GM18507 (cell line): ENCODE data around the gene AVPI1.

ENCODE experiments used
- DNase-seq: peaks from one replicate; pipeline ENCODE4 v3.0.0; 2011; ENCODE audit warnings: low read depth; ENCODE audit not compliant: insufficient read length; ENCODE audit errors: extremely low spot score
- FAIRE-seq: peaks from 2 replicates; lab custom pipeline; 2011; peaks lifted over from hg19 to GRCh38; lab: Jason Lieb, UNC

The AVPI1 gene

GRCh38 chr10:97686962-97687784, at the start of gene AVPI1:
Gene AVPI1, minus strand, starts transcription at chr10:97687241. Its CDS starts 7,336 bp downstream, at chr10:97679905.
- peak; percentile 96 for FAIRE-seq
- peak; percentile 89 for DNase-seq

GRCh38 chr10:97736403-97736901, 49.4 kb upstream of the AVPI1 start:
- DNase-seq = no peak
- FAIRE-seq = no peak

- DNase-seq (no peak), FAIRE-seq (no peak)
Observed at GRCh38 chr10:97734021-97734420, 47.0 kb upstream of the AVPI1 start.

GRCh38 chr10:97733256-97733655, 46.2 kb upstream of the AVPI1 start:
- DNase-seq = no peak
- no peak for FAIRE-seq

- FAIRE-seq = no peak
- no peak for DNase-seq
Observed at GRCh38 chr10:97732052-97732359, 45.0 kb upstream of the AVPI1 start.

GRCh38 chr10:97731346-97732051, 44.5 kb upstream of the AVPI1 start:
- no peak for DNase-seq
- FAIRE-seq = peak; percentile 83

- no peak for FAIRE-seq
Observed at GRCh38 chr10:97729014-97729413, 42.0 kb upstream of the AVPI1 start.

GRCh38 chr10:97726636-97727178, 39.7 kb upstream of the AVPI1 start:
- no peak for DNase-seq

More at GRCh38 chr10:97729014-97729413, 42.0 kb upstream of the AVPI1 start:
- no peak for DNase-seq

GRCh38 chr10:97724341-97724941, 37.4 kb upstream of the AVPI1 start:
- no peak for DNase-seq

More at GRCh38 chr10:97726636-97727178, 39.7 kb upstream of the AVPI1 start:
- FAIRE-seq = no peak

GRCh38 chr10:97723001-97723400, 36.0 kb upstream of the AVPI1 start:
- DNase-seq (no peak), FAIRE-seq (no peak)

More at GRCh38 chr10:97724341-97724941, 37.4 kb upstream of the AVPI1 start:
- no peak for FAIRE-seq

- DNase-seq (no peak), FAIRE-seq (no peak)
Observed at GRCh38 chr10:97721871-97722780, 35.1 kb upstream of the AVPI1 start.

GRCh38 chr10:97719602-97720001, 32.6 kb upstream of the AVPI1 start:
- FAIRE-seq (no peak), DNase-seq (no peak)

- FAIRE-seq (no peak), DNase-seq (no peak)
Observed at GRCh38 chr10:97718659-97719142, 31.7 kb upstream of the AVPI1 start.

GRCh38 chr10:97718178-97718577, 31.1 kb upstream of the AVPI1 start:
- DNase-seq (no peak), FAIRE-seq (no peak)

- no peak for DNase-seq
- FAIRE-seq = no peak
Observed at GRCh38 chr10:97717627-97718026, 30.6 kb upstream of the AVPI1 start.

GRCh38 chr10:97715259-97715874, 28.3 kb upstream of the AVPI1 start:
- FAIRE-seq (no peak), DNase-seq (no peak)

- DNase-seq = no peak
- FAIRE-seq = peak; percentile 24
Observed at GRCh38 chr10:97714401-97715258, 27.6 kb upstream of the AVPI1 start.
